SW 1271 (cell line): Measurements from ENCODE around the gene FASLG.

Experiments used
- DNase-seq, 2 experiments: peaks; one replicate each; lab custom pipeline; 2025; lab: John Stamatoyannopoulos, UW

FASLG gene

GRCh38 chr1:172647110-172647564, 11.8 kb upstream of the FASLG start:
- DNase-seq: no peak

DNA sequence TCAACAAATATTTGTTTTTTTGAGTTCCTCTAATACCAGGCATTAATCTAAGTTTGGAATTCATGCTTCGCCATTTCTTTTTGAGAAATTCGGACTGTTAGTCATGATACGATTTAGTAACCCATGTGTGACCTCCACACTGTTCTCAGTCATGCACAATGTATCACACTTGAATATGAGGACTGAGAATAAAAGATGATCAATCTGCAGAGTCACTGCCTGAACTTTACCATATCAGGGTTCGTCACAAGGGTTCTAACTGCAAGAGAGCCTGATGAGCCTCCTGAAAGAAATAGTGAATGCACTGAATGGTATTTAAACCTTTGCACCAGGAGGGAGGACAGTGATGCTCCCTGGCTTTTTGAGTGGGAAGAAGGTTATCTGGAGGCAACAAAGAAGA, 10.9 kb upstream of the FASLG start:
- no peak for DNase-seq

- no peak for DNase-seq
These were observed 8.3 kb upstream of the FASLG start for GRCh38 chr1:172650474-172651193.

GRCh38 chr1:172653015-172653709, 5.7 kb upstream of the FASLG start:
- DNase-seq: no peak

- peak; percentile 37 to 75 for DNase-seq
These were observed 4.4 kb upstream of the FASLG start for GRCh38 chr1:172654535-172654934.

DNA sequence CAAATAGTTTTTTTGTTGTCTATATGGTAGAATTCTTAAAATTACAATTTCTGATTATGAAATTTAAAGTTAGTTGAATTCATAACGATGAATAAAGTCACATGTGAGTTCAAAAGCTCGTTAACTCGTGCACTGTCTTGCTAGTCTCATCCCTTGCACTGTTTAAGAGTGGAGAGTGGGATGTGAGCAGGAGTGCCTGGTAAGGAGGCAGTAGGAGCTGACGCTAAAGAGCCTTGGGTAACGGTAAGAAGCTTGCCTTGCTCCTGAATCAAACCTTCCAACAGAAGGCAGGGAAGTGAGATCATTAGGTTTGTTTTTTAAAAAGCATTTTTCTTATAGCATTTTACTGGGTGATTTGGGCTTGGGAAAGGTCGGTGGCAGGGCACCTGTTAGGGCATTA, 2.3 kb upstream of the FASLG start:
- DNase-seq: no peak

GRCh38 chr1:172657586-172657985, 1.3 kb upstream of the FASLG start:
- no peak for DNase-seq

GRCh38 chr1:172661107-172661506, 2.2 kb downstream of the FASLG start:
- no peak for DNase-seq

DNA sequence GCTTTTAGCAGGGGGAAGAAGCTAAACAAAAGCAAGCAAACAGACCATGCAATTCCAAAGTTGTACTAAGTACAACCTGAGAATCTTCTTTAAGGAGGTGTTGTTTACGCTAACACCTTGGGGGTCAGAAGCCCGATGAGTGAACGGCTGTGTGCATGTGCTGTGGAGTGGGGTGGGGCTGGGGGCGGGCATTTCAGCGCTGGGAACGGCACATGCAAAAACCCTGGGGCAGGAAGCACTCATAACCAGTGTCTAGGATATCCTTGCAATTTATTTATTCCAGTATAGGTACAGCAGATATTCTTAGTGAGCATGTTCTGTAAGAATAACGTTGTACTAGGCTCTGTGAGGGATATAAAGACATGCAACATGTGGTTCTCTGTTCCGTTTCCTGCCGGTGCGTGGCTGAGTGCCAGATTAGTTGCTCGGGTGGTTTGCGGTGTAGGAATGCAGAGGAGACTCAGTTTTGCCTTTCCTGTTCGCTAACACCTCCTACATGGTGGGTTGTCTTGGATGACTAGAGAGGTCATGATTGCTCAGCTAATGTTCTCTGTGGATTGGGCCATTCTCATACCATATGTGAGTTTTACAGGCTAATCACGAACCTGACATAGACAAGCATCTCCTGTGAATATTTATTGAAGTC, 3.7 kb downstream of the FASLG start:
- DNase-seq: no peak

DNA sequence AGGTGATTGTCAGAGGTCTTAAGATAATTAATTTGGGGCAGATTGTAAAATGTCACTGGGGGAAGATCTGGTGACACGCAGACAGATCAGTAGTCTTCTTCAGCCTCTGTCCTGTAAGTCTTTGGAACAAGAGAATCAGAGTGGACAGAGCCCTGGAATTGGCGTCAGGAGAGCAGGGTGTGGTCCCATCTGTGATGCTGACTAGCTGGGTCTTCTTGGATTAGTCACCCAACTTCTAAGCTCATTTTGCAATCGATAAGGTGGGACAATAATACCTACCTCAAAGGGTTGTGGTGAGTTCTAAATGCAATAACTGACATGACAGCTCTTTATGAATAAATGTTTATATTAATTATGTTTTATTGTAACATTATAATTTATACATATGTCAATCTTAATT, 4.8 kb downstream of the FASLG start:
- DNase-seq: no peak

- no peak for DNase-seq
These were observed 9.2 kb downstream of the FASLG start for GRCh38 chr1:172668097-172668496.

- no peak for DNase-seq
These were observed 10.1 kb downstream of the FASLG start for GRCh38 chr1:172669011-172669410.

- no peak for DNase-seq
These were observed 11.4 kb downstream of the FASLG start for GRCh38 chr1:172670316-172670715.

GRCh38 chr1:172670791-172671190, 11.9 kb downstream of the FASLG start:
- no peak for DNase-seq

GRCh38 chr1:172671591-172671990, 12.7 kb downstream of the FASLG start:
- DNase-seq: no peak

GRCh38 chr1:172672720-172673119, 13.8 kb downstream of the FASLG start:
- DNase-seq: no peak

DNA sequence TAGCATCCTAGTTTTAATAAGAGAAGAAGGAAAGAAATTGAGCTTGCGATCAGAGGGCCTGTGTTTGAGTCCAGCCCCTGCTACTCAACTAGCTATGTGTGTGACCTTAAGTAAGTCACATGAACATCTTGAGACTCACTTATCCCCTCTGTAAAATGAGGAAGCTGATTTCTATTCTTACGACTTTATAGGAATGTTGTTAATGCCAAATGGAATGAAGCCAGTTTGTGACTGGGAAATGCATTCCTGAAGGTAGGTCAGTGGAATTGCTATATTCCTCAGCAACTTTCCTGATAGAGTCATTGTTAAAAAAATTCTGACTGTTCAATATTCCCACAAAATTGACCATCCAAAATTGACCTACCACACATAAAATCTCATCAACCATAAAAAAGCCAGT, 14.9 kb downstream of the FASLG start:
- no peak for DNase-seq

GRCh38 chr1:172674831-172675613, 16.1 kb downstream of the FASLG start:
- DNase-seq: no peak

GRCh38 chr1:172679000-172679772, 20.3 kb downstream of the FASLG start:
- no peak for DNase-seq

GRCh38 chr1:172680244-172680643, 21.3 kb downstream of the FASLG start:
- no peak for DNase-seq

DNA sequence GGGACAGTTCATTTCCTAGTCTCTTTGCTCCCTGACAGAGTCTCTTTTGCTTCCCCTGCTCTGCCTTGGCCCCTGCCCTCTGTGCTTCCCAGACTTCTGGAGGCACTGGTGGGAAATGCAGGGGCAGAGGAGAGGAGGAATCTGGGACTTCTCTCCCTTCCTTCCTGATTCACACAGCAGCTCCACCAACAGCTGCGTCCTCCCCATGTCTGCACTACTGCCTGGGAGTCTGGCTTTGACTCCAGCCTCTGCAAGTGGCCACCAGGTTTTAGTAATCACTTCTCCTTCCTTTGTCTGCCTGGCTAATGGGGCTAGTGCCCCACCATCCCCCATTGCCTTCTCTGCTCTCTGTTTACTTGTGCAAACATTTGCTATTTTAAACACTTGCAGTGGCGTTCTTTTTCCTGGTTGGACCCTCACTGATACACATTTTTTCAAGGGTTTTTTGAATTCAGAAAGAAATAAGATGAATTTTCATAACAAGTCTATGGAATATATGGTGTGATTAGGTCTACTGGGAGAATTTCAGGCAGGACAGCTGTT, 21.9 kb downstream of the FASLG start:
- no peak for DNase-seq
